HepG2 (cell line): Measurements from ENCODE around the gene ZMYM4. TPM values are rescaled to one million over a fixed set of nuclear protein-coding genes. Genes with fewer than 3 reads are reported as not detected.

ENCODE experiments used
- ATAC-seq: fragments of 200-7000 bp; cut with Tn5 transposase; 3 replicates; pipeline ENCODE4 v1.9.1; 2020; ENCODE audit warnings: mild to moderate bottlenecking, moderate library complexity
- BruUV-seq: library from RNA; stranded (reverse); fragments of 400-500 nt; replicated peaks from 2 replicates; lab custom pipeline; 2021; lab: Mats Ljungman, UMichigan
- CTCF ChIA-PET: fragments of 300-600 bp; formaldehyde crosslinking; extraction: SDS; loops from one replicate; lab custom pipeline; 2021; ENCODE audit warnings: low total read pairs, inconsistent platforms, low intra/inter-chr PET ratio; lab: Yijun Ruan, JAX
- POLR2A ChIA-PET: fragments of 350-600 bp; sonication (Branson Sonifier 250); formaldehyde crosslinking; loops from one replicate; lab custom pipeline; 2020; ENCODE audit warnings: antibody characterized with exemption, inconsistent platforms; lab: Yijun Ruan, JAX
- DNase-seq: peaks from one replicate; pipeline ENCODE4 v3.0.0-alpha.2; 2015; ENCODE audit warnings: low spot score
- FAIRE-seq: peaks from 3 replicates; lab custom pipeline; 2011; peaks lifted over from hg19 to GRCh38; lab: Jason Lieb, UNC
- H2AFZ ChIP-seq: one replicate; pipeline ENCODE4 v1.6.1; 2011; ENCODE audit warnings: low read length, inconsistent platforms
- H3K27ac ChIP-seq: fragments of 300-600 bp; 3 replicates; pipeline ENCODE4 v1.8.0; 2011; ENCODE audit warnings: mixed run types, mild to moderate bottlenecking, mixed read lengths, low read length, inconsistent platforms; ENCODE audit not compliant: insufficient read depth; ENCODE audit errors: extremely low read length
- H3K27me3 ChIP-seq, 2 experiments: fragments of 200-600 bp in 1 of 2; 2 replicates in 1 of 2; 3 replicates in 1 of 2; pipeline versions ENCODE4 v1.6.0 to v1.8.0; 2011; ENCODE audit warnings: low read length in 2 of 2, mild to moderate bottlenecking in 2 of 2, moderate library complexity in 2 of 2, inconsistent platforms in 1 of 2; ENCODE audit not compliant: insufficient read depth in 2 of 2, control insufficient read depth in 1 of 2
- H3K36me3 ChIP-seq, 2 experiments: fragments of 200-600 bp in 1 of 2; replicated peaks in 1 of 2; 2 replicates in 1 of 2; 3 replicates in 1 of 2; pipeline versions ENCODE4 v1.5.1 to v1.8.0; 2011; ENCODE audit warnings: low read length in 2 of 2, inconsistent platforms in 1 of 2; ENCODE audit not compliant: insufficient read depth in 2 of 2, control insufficient read depth in 1 of 2
- H3K4me1 ChIP-seq: 2 replicates; pipeline ENCODE4 v1.5.1; 2012; ENCODE audit warnings: low read length, inconsistent platforms; ENCODE audit not compliant: insufficient read depth
- H3K4me2 ChIP-seq: 2 replicates; pipeline ENCODE4 v1.6.0; 2011; ENCODE audit warnings: low read depth, low read length, inconsistent platforms
- H3K4me3 ChIP-seq, 3 experiments: fragments of 200-600 bp in 1 of 3; sonication (generic), shearing (Covaris generic) in 1 of 3; replicated peaks in 1 of 3; 2 replicates each; pipeline ENCODE4 v1.5.1; 2011 to 2016; ENCODE audit warnings: low read length in 3 of 3, inconsistent platforms in 2 of 3, low read depth in 2 of 3, mild to moderate bottlenecking in 2 of 3, control low read depth in 1 of 3, mixed read lengths in 1 of 3; ENCODE audit not compliant: insufficient read depth in 1 of 3
- H3K79me2 ChIP-seq: one replicate; pipeline ENCODE4 v1.6.1; 2011; ENCODE audit warnings: low read length, inconsistent platforms; ENCODE audit not compliant: insufficient read depth
- H3K9ac ChIP-seq: 2 replicates; pipeline ENCODE4 v1.6.0; 2011; ENCODE audit warnings: mild to moderate bottlenecking, low read depth, low read length, inconsistent platforms; ENCODE audit not compliant: insufficient read depth
- H3K9me3 ChIP-seq: 2 replicates; pipeline ENCODE4 v1.5.1; 2012; ENCODE audit warnings: mild to moderate bottlenecking, low read length
- H4K20me1 ChIP-seq: 2 replicates; pipeline ENCODE4 v1.6.0; 2011; ENCODE audit warnings: inconsistent platforms, mild to moderate bottlenecking, low read length, moderate library complexity; ENCODE audit not compliant: insufficient read depth
- ESRRA ChIP-seq: sonication (generic); formaldehyde crosslinking; IDR thresholded peaks from 2 replicates; pipeline ENCODE4 v1.5.1; 2020; ENCODE audit warnings: mild to moderate bottlenecking, low read depth, missing genetic modification reagents
- FOXJ3 ChIP-seq: sonication (generic); formaldehyde crosslinking; IDR thresholded peaks from 2 replicates; pipeline ENCODE4 v1.4.0; 2020; ENCODE audit warnings: missing genetic modification reagents, mild to moderate bottlenecking, borderline replicate concordance
- HNF4A ChIP-seq: sonication (generic); formaldehyde crosslinking; IDR thresholded peaks from 2 replicates; pipeline ENCODE4 v1.4.0; 2020; ENCODE audit warnings: missing genetic modification reagents
- IKZF5 ChIP-seq: IDR thresholded peaks from 2 replicates; pipeline ENCODE4 v1.6.1; 2018; ENCODE audit warnings: missing genetic modification reagents, mild to moderate bottlenecking, missing compliant biosample characterization
- LCORL ChIP-seq, 2 experiments: fragments of 450-650 bp in 1 of 2; sonication (generic) in 1 of 2; formaldehyde crosslinking in 1 of 2; IDR thresholded peaks; 2 replicates each; pipeline versions ENCODE4 v1.5.0 to v1.6.1; 2017 to 2020; ENCODE audit warnings: antibody characterized with exemption in 1 of 2, missing genetic modification reagents in 1 of 2
- NFYB ChIP-seq: sonication (generic); formaldehyde crosslinking; IDR thresholded peaks from 2 replicates; pipeline ENCODE4 v1.4.0; 2020; ENCODE audit warnings: missing genetic modification reagents
- NR2F1 ChIP-seq, 2 experiments: fragments of 450-650 bp in 1 of 2; formaldehyde crosslinking in 1 of 2; IDR thresholded peaks; 2 replicates each; pipeline versions ENCODE4 v1.5.0 to v1.6.1; 2016 to 2020; ENCODE audit warnings: mild to moderate bottlenecking in 1 of 2, missing compliant biosample characterization in 1 of 2, missing genetic modification reagents in 1 of 2, moderate library complexity in 1 of 2
- ZBTB33 ChIP-seq: sonication (generic); formaldehyde crosslinking; IDR thresholded peaks from 2 replicates; pipeline ENCODE4 v1.4.0; 2020; ENCODE audit warnings: missing genetic modification reagents
- ZNF563 ChIP-seq: sonication (generic); formaldehyde crosslinking; IDR thresholded peaks from 2 replicates; pipeline ENCODE4 v1.8.0; 2022; ENCODE audit warnings: mild to moderate bottlenecking, moderate library complexity, missing genetic modification reagents
- WGBS: methylation state at CpG from one replicate; pipeline ENCODE4 v1.1.6; 2017; ENCODE audit warnings: low lambda C conversion rate; 5-methylcytosine and 5-hydroxymethylcytosine counted together
- in situ Hi-C: cut with HindIII; loops from 2 replicates; pipeline ENCODE4 v1.10.0; 2017; ENCODE audit warnings: low pct_unique_long_range_greater_than_20kb; ENCODE audit not compliant: extremely low pct_ligation_motif_present
- intact Hi-C: fragments of 100-400 bp; cut with micrococcal nuclease; formaldehyde crosslinking; loops from one replicate; pipeline ENCODE4 v1.10.0; 2022; ENCODE audit not compliant: unreplicated experiment
- polyA plus RNA-seq, 8 experiments: library from polyadenylated mRNA; depleted of rRNA in 3 of 8; stranded (reverse) in 7 of 8; unstranded in 1 of 8; fragments of >200 nt; fragmentation: Illumina TruSeq in 4 of 8; extraction: Trizol in 4 of 8; gene quantifications; 2 replicates each; pipeline versions ENCODE4 v1.2.1 to v1.2.3, GENCODE V29; 2011 to 2016; ENCODE audit warnings: low read depth in 4 of 8, missing spikeins in 1 of 8, mixed read lengths in 1 of 8; ENCODE audit not compliant: insufficient read depth in 1 of 8
- total RNA-seq, 5 experiments: library from RNA; depleted of rRNA; stranded (reverse); fragments of >200 nt; fragmentation: Illumina TruSeq; extraction: Trizol; gene quantifications; 2 replicates each; pipeline ENCODE4 v1.2.3, GENCODE V29; 2016; ENCODE audit warnings: low read depth in 1 of 5

ZMYM4 gene
- total and polyA plus RNA-seq, 2 of the 13 experiments (the other 11 are each of a cell fraction or from before 2014, with no cell fraction given) = 13.9 to 37.6 TPM

- Histone ChIP-seq H2AFZ (no peak overlapping the region), H3K4me1 (peaks cover 6% of the 10 kb centered on the region), H3K79me2 (peaks cover 14% of the 10 kb centered on the region), H3K36me3 (peaks cover 2 to 13% of the 10 kb centered on the region in 2 experiments; a peak in 2 of 5 replicates)
- DNase-seq = no peak
- POLR2A ChIA-PET = no interaction called here
- intact Hi-C loops = no loop called here
- FAIRE-seq = no peak
- no TSS peak for BruUV-seq
- TF ChIP-seq ESRRA (no peak), LCORL (IDR thresholded peaks at IDR 0.05) (no peak), LCORL (CRISPR knock-in tag; IDR thresholded peaks at IDR 0.05) (no peak), IKZF5 (CRISPR knock-in tag) (no peak), ZNF563 (CRISPR knock-in tag) (no peak), HNF4A (CRISPR knock-in tag) (peak; percentile 32; the same call in 1 of the 2 replicates), NR2F1 (CRISPR knock-in tag; IDR thresholded peaks at IDR 0.05) (no peak), NFYB (CRISPR knock-in tag) (no peak), FOXJ3 (CRISPR knock-in tag) (no peak), ZBTB33 (CRISPR knock-in tag) (peak; percentile 83)
- TF ChIP-seq, all 625 proteins: peak for 2
- no peak for ATAC-seq
- Histone ChIP-seq H3K4me3 (no peak overlapping the region), H3K27ac (no peak overlapping the region), H3K4me2 (no peak overlapping the region), H3K9me3 (no peaks in the 10 kb centered on the region), H3K9ac (no peak overlapping the region), H4K20me1 (peaks cover 2% of the 10 kb centered on the region; the same call in 1 of the 2 replicates), H3K27me3 (no peaks in the 10 kb centered on the region)
- WGBS = 89% methylated on average over 3 of the region's 3 CpGs
- CTCF ChIA-PET = no interaction called here
- in situ Hi-C loops = no loop called here
These were observed 47.1 kb downstream of the ZMYM4 start for GRCh38 chr1:35315649-35316048.
